Astrocyte (in vitro differentiated cells and primary cell): ENCODE measurements around the gene ABCC9.

Experiments
- CTCF ChIP-seq: IDR thresholded peaks from 2 replicates; pipeline ENCODE4 v1.5.1; 2011; ENCODE audit warnings: low read depth, mild to moderate bottlenecking, inconsistent platforms, low read length, moderate library complexity; ENCODE audit not compliant: insufficient read depth
- EZH2 ChIP-seq: IDR thresholded peaks from 2 replicates; pipeline ENCODE4 v1.6.1; 2012; ENCODE audit warnings: mild to moderate bottlenecking, low read length, inconsistent platforms; ENCODE audit not compliant: insufficient read depth

GRCh38 chr12:21773806-21774205, 167.4 kb downstream of the ABCC9 start:
- TF ChIP-seq EZH2 (no peak), CTCF (no peak)
